OCI-LY3 (cell line): ENCODE data around the gene CCDC141.

ENCODE experiments used
- EZH2phosphoT487 ChIP-seq: fragments of 200-600 bp; shearing (Covaris generic); IDR thresholded peaks from 2 replicates; pipeline ENCODE4 v1.6.1; 2018; ENCODE audit warnings: antibody characterized with exemption, mixed run types, low read depth
- TF ChIP-seq, protein P1 (sequence below): fragments of 200-600, 300-600 bp; sonication (generic); IDR thresholded peaks from 2 replicates; pipeline ENCODE4 v1.5.1; 2014; ENCODE audit warnings: antibody characterized with exemption, low read length, low read depth

DNA sequence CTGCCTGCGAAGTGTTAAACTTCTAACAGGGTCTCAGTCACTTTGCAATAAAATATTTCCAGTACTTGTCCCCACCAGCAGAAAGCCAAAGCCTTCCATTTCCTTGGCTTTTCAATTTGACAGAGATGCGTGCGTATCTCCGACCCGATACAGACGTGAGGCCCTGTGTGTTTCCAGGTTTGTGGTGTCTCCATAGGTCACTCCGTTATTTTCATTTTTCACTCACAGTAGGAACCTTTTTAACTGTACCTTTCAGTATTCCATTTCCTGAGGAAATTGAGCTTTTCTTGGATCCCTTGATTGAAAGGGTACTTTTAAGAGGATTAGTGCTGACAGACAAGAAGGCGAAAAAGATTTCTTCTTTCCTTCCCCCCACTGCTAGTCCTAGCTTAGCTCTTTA, 126.4 kb downstream of the CCDC141 start:
- TF ChIP-seq, protein P1, sequence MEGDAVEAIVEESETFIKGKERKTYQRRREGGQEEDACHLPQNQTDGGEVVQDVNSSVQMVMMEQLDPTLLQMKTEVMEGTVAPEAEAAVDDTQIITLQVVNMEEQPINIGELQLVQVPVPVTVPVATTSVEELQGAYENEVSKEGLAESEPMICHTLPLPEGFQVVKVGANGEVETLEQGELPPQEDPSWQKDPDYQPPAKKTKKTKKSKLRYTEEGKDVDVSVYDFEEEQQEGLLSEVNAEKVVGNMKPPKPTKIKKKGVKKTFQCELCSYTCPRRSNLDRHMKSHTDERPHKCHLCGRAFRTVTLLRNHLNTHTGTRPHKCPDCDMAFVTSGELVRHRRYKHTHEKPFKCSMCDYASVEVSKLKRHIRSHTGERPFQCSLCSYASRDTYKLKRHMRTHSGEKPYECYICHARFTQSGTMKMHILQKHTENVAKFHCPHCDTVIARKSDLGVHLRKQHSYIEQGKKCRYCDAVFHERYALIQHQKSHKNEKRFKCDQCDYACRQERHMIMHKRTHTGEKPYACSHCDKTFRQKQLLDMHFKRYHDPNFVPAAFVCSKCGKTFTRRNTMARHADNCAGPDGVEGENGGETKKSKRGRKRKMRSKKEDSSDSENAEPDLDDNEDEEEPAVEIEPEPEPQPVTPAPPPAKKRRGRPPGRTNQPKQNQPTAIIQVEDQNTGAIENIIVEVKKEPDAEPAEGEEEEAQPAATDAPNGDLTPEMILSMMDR = no peak
- TF ChIP-seq EZH2phosphoT487 = no peak
